GM12878 (cell line): ENCODE measurements around the gene KIDINS220. TPM values are rescaled to one million over a fixed set of nuclear protein-coding genes. Genes with fewer than 3 reads are reported as not detected.

ENCODE experiments used
- ATAC-seq: fragments of 200-7000 bp; cut with Tn5 transposase; 3 replicates; pipeline ENCODE4 v1.9.1; 2020; ENCODE audit warnings: mild to moderate bottlenecking, moderate library complexity
- BruUV-seq: library from RNA; stranded (reverse); fragments of 400-500 nt; replicated peaks from 2 replicates; lab custom pipeline; 2021; lab: Mats Ljungman, UMichigan
- CTCF ChIA-PET: fragments of 300-600 bp; sonication (Branson Sonifier 250); formaldehyde crosslinking; extraction: SDS; loops from one replicate; lab custom pipeline; 2021; ENCODE audit warnings: inconsistent platforms; lab: Yijun Ruan, JAX
- POLR2A ChIA-PET: fragments of 350-600 bp; formaldehyde crosslinking; extraction: SDS; loops from one replicate; lab custom pipeline; 2021; ENCODE audit warnings: inconsistent platforms; lab: Charles Lee
- RAD21 ChIA-PET: fragments of 300-600 bp; sonication (Branson Sonifier 250); formaldehyde crosslinking; loops from one replicate; lab custom pipeline; 2023; ENCODE audit warnings: antibody characterized with exemption; ENCODE audit not compliant: unreplicated experiment; lab: Charles Lee
- SMC1A ChIA-PET: fragments of 300-600 bp; sonication (Branson Sonifier 250); formaldehyde crosslinking; loops from one replicate; lab custom pipeline; 2023; ENCODE audit not compliant: unreplicated experiment, uncharacterized antibody; lab: Charles Lee
- DNase-seq: peaks from one replicate; pipeline ENCODE4 v3.0.0-alpha.2; 2011; ENCODE audit warnings: low read depth, low spot score
- FAIRE-seq: peaks from 3 replicates; lab custom pipeline; 2011; peaks lifted over from hg19 to GRCh38; lab: Jason Lieb, UNC
- H2AFZ ChIP-seq: 2 replicates; pipeline ENCODE4 v1.6.0; 2011; ENCODE audit warnings: low read depth, low read length, control low read depth; ENCODE audit not compliant: control insufficient read depth
- H3K27ac ChIP-seq: 2 replicates; pipeline ENCODE4 v1.5.1; 2011; ENCODE audit warnings: control low read depth; ENCODE audit not compliant: control insufficient read depth, insufficient read depth
- H3K27me3 ChIP-seq, 2 experiments: replicated peaks in 1 of 2; 2 replicates each; pipeline versions ENCODE4 v1.6.0 to v1.6.1; 2011; ENCODE audit warnings: low read length in 1 of 2; ENCODE audit not compliant: control insufficient read depth in 2 of 2, insufficient read depth in 2 of 2
- H3K36me3 ChIP-seq, 2 experiments: 2 replicates each; pipeline ENCODE4 v1.5.1; 2011; ENCODE audit warnings: low read length in 1 of 2; ENCODE audit not compliant: control insufficient read depth in 2 of 2, insufficient read depth in 2 of 2
- H3K4me1 ChIP-seq: 2 replicates; pipeline ENCODE4 v1.6.1; 2011; ENCODE audit warnings: mild to moderate bottlenecking, low read length, moderate library complexity, mixed read lengths; ENCODE audit not compliant: control insufficient read depth, insufficient read depth
- H3K4me2 ChIP-seq: 2 replicates; pipeline ENCODE4 v1.6.0; 2011; ENCODE audit warnings: control low read depth; ENCODE audit not compliant: control insufficient read depth, insufficient read depth
- H3K4me3 ChIP-seq: fragments of 200-600 bp; sonication (generic); 2 replicates; pipeline ENCODE4 v1.5.1; 2016
- H3K79me2 ChIP-seq: 2 replicates; pipeline ENCODE4 v1.6.0; 2011; ENCODE audit warnings: low read length; ENCODE audit not compliant: control insufficient read depth, insufficient read depth
- H3K9ac ChIP-seq: 2 replicates; pipeline ENCODE4 v1.8.0; 2011; ENCODE audit warnings: low read length, control low read depth, mixed read lengths; ENCODE audit not compliant: control insufficient read depth, insufficient read depth
- H3K9me3 ChIP-seq: replicated peaks from 3 replicates; pipeline ENCODE4 v1.5.1; 2011; ENCODE audit warnings: mild to moderate bottlenecking, low read length; ENCODE audit not compliant: control insufficient read depth, insufficient read depth
- H4K20me1 ChIP-seq: 2 replicates; pipeline ENCODE4 v1.6.0; 2011; ENCODE audit not compliant: control insufficient read depth, insufficient read depth
- ATF7 ChIP-seq: fragments of 450-650 bp; IDR thresholded peaks from 2 replicates; pipeline ENCODE4 v1.6.1; 2016; ENCODE audit warnings: low read depth, mild to moderate bottlenecking
- BACH1 ChIP-seq: fragments of 450-650 bp; IDR thresholded peaks from 2 replicates; pipeline ENCODE4 v1.6.1; 2017; ENCODE audit warnings: mild to moderate bottlenecking, borderline replicate concordance
- BRCA1 ChIP-seq: IDR thresholded peaks from 2 replicates; pipeline ENCODE4 v1.6.1; 2011; ENCODE audit warnings: low read depth, low read length, improper control_type of control experiment
- MEF2B ChIP-seq: fragments of 450-650 bp; IDR thresholded peaks from 2 replicates; pipeline ENCODE4 v1.6.1; 2018; ENCODE audit warnings: mild to moderate bottlenecking, moderate library complexity; ENCODE audit not compliant: partially characterized antibody, poor library complexity, severe bottlenecking
- NFYB ChIP-seq: IDR thresholded peaks from 2 replicates; pipeline ENCODE4 v1.6.1; 2011; ENCODE audit warnings: low read depth, mild to moderate bottlenecking, low read length, improper control_type of control experiment, moderate library complexity; ENCODE audit not compliant: insufficient read depth
- NR2C2 ChIP-seq: IDR thresholded peaks from 2 replicates; pipeline ENCODE4 v1.6.1; 2011; ENCODE audit warnings: borderline replicate concordance, low read depth; ENCODE audit not compliant: control insufficient read depth, insufficient read length
- PAX8 ChIP-seq: fragments of 450-650 bp; IDR thresholded peaks from 2 replicates; pipeline ENCODE4 v1.6.1; 2017; ENCODE audit warnings: mild to moderate bottlenecking, moderate library complexity
- TARDBP ChIP-seq: IDR thresholded peaks from 2 replicates; pipeline ENCODE4 v1.6.1; 2016; ENCODE audit warnings: borderline replicate concordance
- ZBED1 ChIP-seq: IDR thresholded peaks from 2 replicates; pipeline ENCODE4 v1.6.1; 2016; ENCODE audit warnings: borderline replicate concordance
- ZZZ3 ChIP-seq: IDR thresholded peaks from 2 replicates; pipeline ENCODE4 v1.6.1; 2011; ENCODE audit warnings: low read depth; ENCODE audit not compliant: control insufficient read depth, insufficient read length
- WGBS: methylation state at CpG from one replicate; pipeline ENCODE4 v1.1.6; 2016; ENCODE audit warnings: low lambda C conversion rate; ENCODE audit not compliant: insufficient replicate concordance, insufficient coverage; ENCODE audit errors: missing lambda C conversion rate; 5-methylcytosine and 5-hydroxymethylcytosine counted together
- in situ Hi-C: fragments of 300-500 bp; cut with MboI; formaldehyde crosslinking; loops from 9 replicates; pipeline ENCODE4 v1.14.3; 2018; ENCODE audit warnings: mixed read lengths
- intact Hi-C: fragments of 100-400 bp; cut with micrococcal nuclease; formaldehyde crosslinking; loops from one replicate; pipeline ENCODE4 v1.14.2; 2022; ENCODE audit not compliant: unreplicated experiment
- polyA plus RNA-seq, 11 experiments: library from polyadenylated mRNA; depleted of rRNA in 4 of 11; unstranded in 6 of 11; stranded (reverse) in 5 of 11; fragments of >200 nt; fragmentation: Nextera tagmentation in 4 of 11; fragmentation: Illumina TruSeq in 1 of 11; extraction: Ambion mirVana in 4 of 11; extraction: Trizol in 1 of 11; gene quantifications; 1 replicate in 1 of 11; 2 replicates in 10 of 11; pipeline versions ENCODE4 v1.2.1 to v1.2.3, GENCODE V29; 2011 to 2016; ENCODE audit warnings: inconsistent platforms in 2 of 11, missing spikeins in 2 of 11, low read depth in 1 of 11
- total RNA-seq, 4 experiments: library from RNA; depleted of rRNA in 3 of 4; stranded (reverse); fragments of >200 nt in 3 of 4; fragmentation: Illumina TruSeq in 1 of 4; extraction: Trizol in 1 of 4; gene quantifications; 2 replicates each; pipeline versions ENCODE4 v1.2.1 to v1.2.3, GENCODE V29; 2013 to 2021
- TF ChIP-seq, protein P1 (sequence below): fragments of 150-350 bp; IDR thresholded peaks from 2 replicates; pipeline ENCODE4 v1.6.1; 2016; ENCODE audit warnings: low read depth, low read length
- TF ChIP-seq, protein P2 (sequence below): fragments of 450-650 bp; IDR thresholded peaks from 2 replicates; pipeline ENCODE4 v1.6.1; 2018; ENCODE audit warnings: mild to moderate bottlenecking, low read depth, moderate library complexity; ENCODE audit not compliant: partially characterized antibody

KIDINS220 gene
- total and polyA plus RNA-seq, 10 of the 15 experiments (the other 5 are each of a cell fraction or from before 2014, with no cell fraction given) = 6.0 to 31.2 (median 16.0) TPM

DNA sequence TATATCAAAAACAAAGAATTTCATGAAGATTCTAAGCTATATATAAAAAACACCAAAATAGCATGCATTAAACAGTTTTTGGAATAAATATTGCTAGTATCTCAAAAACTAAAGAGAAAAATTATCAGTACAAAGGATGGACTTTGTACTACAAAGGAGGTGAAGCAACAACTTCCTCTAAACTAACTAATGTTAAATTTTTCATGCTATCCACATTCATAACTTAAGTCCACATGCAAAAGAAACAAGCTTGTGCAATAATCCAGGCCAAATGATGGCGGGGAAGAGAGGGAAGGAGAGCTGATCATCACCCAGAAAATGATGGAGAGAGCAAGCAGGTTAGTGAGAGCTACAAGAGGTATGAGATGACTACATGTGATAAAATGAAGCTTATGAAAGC is 70.1 kb downstream of the KIDINS220 start:
- Histone ChIP-seq H3K27ac (no peak overlapping the region), H3K27me3 (no peaks in the 10 kb centered on the region), H3K79me2 (no peaks in the 10 kb centered on the region), H2AFZ (no peak overlapping the region), H3K9me3 (no peaks in the 10 kb centered on the region), H3K4me1 (no peaks in the 10 kb centered on the region), H3K4me3 (no peak overlapping the region), H3K4me2 (no peak overlapping the region), H3K36me3 (no peaks in the 10 kb centered on the region; a peak in 1 of 4 replicates), H3K9ac (no peak overlapping the region), H4K20me1 (no peaks in the 10 kb centered on the region)
- in situ Hi-C loops = no loop called here
- intact Hi-C loops = no loop called here
- ATAC-seq (no peak), DNase-seq (no peak), FAIRE-seq (no peak)
- ChIA-PET SMC1A (interaction anchor here (0.6 to 2.4 kb wide), 8 partner anchors 13 to 1531 kb away, joined by 3 to 10 read pairs (median 3); no protein-coding TSS in a partner anchor), RAD21 (no interaction called here), POLR2A (no interaction called here), CTCF (interaction anchor here (0.7 to 1.6 kb wide), 5 partner anchors 12 to 1670 kb away, joined by 3 to 5 read pairs (median 3); no protein-coding TSS in a partner anchor)
- TF ChIP-seq, protein P1, sequence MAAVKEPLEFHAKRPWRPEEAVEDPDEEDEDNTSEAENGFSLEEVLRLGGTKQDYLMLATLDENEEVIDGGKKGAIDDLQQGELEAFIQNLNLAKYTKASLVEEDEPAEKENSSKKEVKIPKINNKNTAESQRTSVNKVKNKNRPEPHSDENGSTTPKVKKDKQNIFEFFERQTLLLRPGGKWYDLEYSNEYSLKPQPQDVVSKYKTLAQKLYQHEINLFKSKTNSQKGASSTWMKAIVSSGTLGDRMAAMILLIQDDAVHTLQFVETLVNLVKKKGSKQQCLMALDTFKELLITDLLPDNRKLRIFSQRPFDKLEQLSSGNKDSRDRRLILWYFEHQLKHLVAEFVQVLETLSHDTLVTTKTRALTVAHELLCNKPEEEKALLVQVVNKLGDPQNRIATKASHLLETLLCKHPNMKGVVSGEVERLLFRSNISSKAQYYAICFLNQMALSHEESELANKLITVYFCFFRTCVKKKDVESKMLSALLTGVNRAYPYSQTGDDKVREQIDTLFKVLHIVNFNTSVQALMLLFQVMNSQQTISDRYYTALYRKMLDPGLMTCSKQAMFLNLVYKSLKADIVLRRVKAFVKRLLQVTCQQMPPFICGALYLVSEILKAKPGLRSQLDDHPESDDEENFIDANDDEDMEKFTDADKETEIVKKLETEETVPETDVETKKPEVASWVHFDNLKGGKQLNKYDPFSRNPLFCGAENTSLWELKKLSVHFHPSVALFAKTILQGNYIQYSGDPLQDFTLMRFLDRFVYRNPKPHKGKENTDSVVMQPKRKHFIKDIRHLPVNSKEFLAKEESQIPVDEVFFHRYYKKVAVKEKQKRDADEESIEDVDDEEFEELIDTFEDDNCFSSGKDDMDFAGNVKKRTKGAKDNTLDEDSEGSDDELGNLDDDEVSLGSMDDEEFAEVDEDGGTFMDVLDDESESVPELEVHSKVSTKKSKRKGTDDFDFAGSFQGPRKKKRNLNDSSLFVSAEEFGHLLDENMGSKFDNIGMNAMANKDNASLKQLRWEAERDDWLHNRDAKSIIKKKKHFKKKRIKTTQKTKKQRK = no peak
- TF ChIP-seq ZBED1 = no peak
- no peak for TF ChIP-seq ZZZ3
- no peak for TF ChIP-seq NFYB
- no peak for TF ChIP-seq NR2C2
- no peak for TF ChIP-seq MEF2B
- no peak for TF ChIP-seq TARDBP
- no peak for TF ChIP-seq PAX8
- TF ChIP-seq BRCA1 = no peak
- no peak for TF ChIP-seq BACH1
- no peak for TF ChIP-seq ATF7
- TF ChIP-seq, protein P2, sequence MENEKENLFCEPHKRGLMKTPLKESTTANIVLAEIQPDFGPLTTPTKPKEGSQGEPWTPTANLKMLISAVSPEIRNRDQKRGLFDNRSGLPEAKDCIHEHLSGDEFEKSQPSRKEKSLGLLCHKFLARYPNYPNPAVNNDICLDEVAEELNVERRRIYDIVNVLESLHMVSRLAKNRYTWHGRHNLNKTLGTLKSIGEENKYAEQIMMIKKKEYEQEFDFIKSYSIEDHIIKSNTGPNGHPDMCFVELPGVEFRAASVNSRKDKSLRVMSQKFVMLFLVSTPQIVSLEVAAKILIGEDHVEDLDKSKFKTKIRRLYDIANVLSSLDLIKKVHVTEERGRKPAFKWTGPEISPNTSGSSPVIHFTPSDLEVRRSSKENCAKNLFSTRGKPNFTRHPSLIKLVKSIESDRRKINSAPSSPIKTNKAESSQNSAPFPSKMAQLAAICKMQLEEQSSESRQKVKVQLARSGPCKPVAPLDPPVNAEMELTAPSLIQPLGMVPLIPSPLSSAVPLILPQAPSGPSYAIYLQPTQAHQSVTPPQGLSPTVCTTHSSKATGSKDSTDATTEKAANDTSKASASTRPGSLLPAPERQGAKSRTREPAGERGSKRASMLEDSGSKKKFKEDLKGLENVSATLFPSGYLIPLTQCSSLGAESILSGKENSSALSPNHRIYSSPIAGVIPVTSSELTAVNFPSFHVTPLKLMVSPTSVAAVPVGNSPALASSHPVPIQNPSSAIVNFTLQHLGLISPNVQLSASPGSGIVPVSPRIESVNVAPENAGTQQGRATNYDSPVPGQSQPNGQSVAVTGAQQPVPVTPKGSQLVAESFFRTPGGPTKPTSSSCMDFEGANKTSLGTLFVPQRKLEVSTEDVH = no peak
- 81% methylated on average over 1 of the region's 1 CpG for WGBS
- BruUV-seq = no TSS peak
